CD4-positive, CD25-positive, alpha-beta regulatory T cell (primary cell): Measurements from ENCODE around the gene MSRB2. TPM values are rescaled to one million over a fixed set of nuclear protein-coding genes. Genes with fewer than 3 reads are reported as not detected.

ENCODE experiments used
- ATAC-seq, 2 donors: fragments of 150-1000 bp; cut with Tn5 transposase; one replicate each; pipeline ENCODE4 v1.10.0; 2021; ENCODE audit warnings: low read depth in 2 of 2, moderate number of reproducible peaks in 2 of 2, moderate library complexity in 1 of 2
- DNase-seq, 3 donors: peaks; one replicate each; pipeline versions ENCODE4 v3.0.0 to v3.0.0-alpha.2; 2012 to 2022; ENCODE audit warnings: mixed read lengths in 1 of 3
- H3K27ac ChIP-seq: one replicate; pipeline ENCODE4 v1.7.0; 2013; ENCODE audit warnings: mild to moderate bottlenecking, low read length; ENCODE audit not compliant: insufficient read depth, poor library complexity, severe bottlenecking
- H3K27me3 ChIP-seq: one replicate; pipeline ENCODE4 v1.7.0; 2013; ENCODE audit warnings: low read length; ENCODE audit not compliant: control insufficient read depth, insufficient read depth
- H3K36me3 ChIP-seq: one replicate; pipeline ENCODE4 v1.7.0; 2013; ENCODE audit warnings: mild to moderate bottlenecking, low read length, moderate library complexity; ENCODE audit not compliant: control insufficient read depth, insufficient read depth
- H3K4me1 ChIP-seq: 2 replicates; pipeline ENCODE4 v1.7.0; 2013; ENCODE audit warnings: mild to moderate bottlenecking, low read length; ENCODE audit not compliant: insufficient read depth, control insufficient read depth, poor library complexity, severe bottlenecking
- H3K4me3 ChIP-seq: one replicate; pipeline ENCODE4 v1.7.0; 2013; ENCODE audit warnings: low read depth, mild to moderate bottlenecking, low read length, moderate library complexity
- H3K9me3 ChIP-seq, 2 experiments: 1 replicate in 1 of 2; 2 replicates in 1 of 2; pipeline ENCODE4 v1.7.0; 2013; ENCODE audit warnings: low read length in 2 of 2, mild to moderate bottlenecking in 1 of 2, moderate library complexity in 1 of 2; ENCODE audit not compliant: control insufficient read depth in 2 of 2
- H3K27ac Mint-ChIP-seq, 3 donors: one replicate each; pipeline ENCODE4 v1.8.0; 2020 to 2022; ENCODE audit warnings: mild to moderate bottlenecking in 3 of 3, mixed read lengths in 3 of 3, moderate library complexity in 2 of 3
- H3K27me3 Mint-ChIP-seq: one replicate; pipeline ENCODE4 v1.8.0; 2022; ENCODE audit warnings: mild to moderate bottlenecking, mixed read lengths
- H3K36me3 Mint-ChIP-seq: one replicate; pipeline ENCODE4 v1.8.0; 2020; ENCODE audit warnings: mixed read lengths
- H3K4me1 Mint-ChIP-seq, 4 donors: one replicate each; pipeline ENCODE4 v1.8.0; 2020 to 2022; ENCODE audit warnings: mixed read lengths in 4 of 4, mild to moderate bottlenecking in 1 of 4
- H3K4me3 Mint-ChIP-seq, 4 donors: one replicate each; pipeline ENCODE4 v1.8.0; 2020 to 2022; ENCODE audit warnings: mild to moderate bottlenecking in 4 of 4, mixed read lengths in 4 of 4, moderate library complexity in 3 of 4
- H3K9me3 Mint-ChIP-seq, 7 donors: one replicate each; pipeline ENCODE4 v1.8.0; 2020 to 2022; ENCODE audit warnings: mixed read lengths in 7 of 7, mild to moderate bottlenecking in 3 of 7, moderate library complexity in 2 of 7
- polyA plus RNA-seq, 4 donors: library from polyadenylated mRNA; unstranded; fragments of 300-500 nt; fragmentation: Illumina TruSeq; gene quantifications; one replicate each; pipeline ENCODE4 v1.2.3, GENCODE V29; 2021
- total RNA-seq: library from RNA; stranded (reverse); gene quantifications from one replicate; pipeline ENCODE4 v1.2.3, GENCODE V29; 2022

MSRB2 gene
- total and polyA plus RNA-seq, 5 donors from 2014 or later = 1.3 to 9.9 (median 6.0) TPM

- no peak for DNase-seq
- H3K4me1 Mint-ChIP-seq = peaks cover 0 to 18% (median 2%) of the 10 kb centered on the region in 4 donors
- no peaks in the 10 kb centered on the region for H3K36me3 Mint-ChIP-seq
- Histone ChIP-seq H3K9me3 (no peaks in the 10 kb centered on the region), H3K27me3 (peaks cover 16% of the 10 kb centered on the region), H3K27ac (no peak overlapping the region), H3K4me1 (peaks cover 8% of the 10 kb centered on the region), H3K36me3 (no peaks in the 10 kb centered on the region), H3K4me3 (no peak overlapping the region)
- no peak overlapping the region for H3K27ac Mint-ChIP-seq
- ATAC-seq = no peak
- H3K4me3 Mint-ChIP-seq = peak overlapping the region in 1 of 4 donors; percentile 35
- peaks cover 0 to 7% (median 0%) of the 10 kb centered on the region in 7 donors for H3K9me3 Mint-ChIP-seq
- H3K27me3 Mint-ChIP-seq = peaks cover 34% of the 10 kb centered on the region
Measured at GRCh38 chr10:23171232-23171876, 76.0 kb downstream of the MSRB2 start.

Other genes with a start within 250 kb of the MSRB2 start
- 1.4 TPM for gene ARMC3, start 167.5 kb upstream of the MSRB2 start, total RNA-seq
- gene ARMC3, start 167.5 kb upstream of the MSRB2 start, polyA plus RNA-seq = not detected
- gene PTF1A, start 96.7 kb downstream of the MSRB2 start, total RNA-seq = not detected
- not detected for gene PTF1A, start 96.7 kb downstream of the MSRB2 start, polyA plus RNA-seq
- 0.49 TPM for gene C10orf67, start 249.2 kb downstream of the MSRB2 start, total RNA-seq
- gene C10orf67, start 249.2 kb downstream of the MSRB2 start, polyA plus RNA-seq = under 1 TPM in 3 of 4 donors, not detected in 1; 0.31 to 0.74 (median 0.47) TPM